ENCODE measurements around the gene DVL1. TPM values are rescaled to one million over a fixed set of nuclear protein-coding genes. Genes with fewer than 3 reads are reported as not detected.

Gene DVL1
- total RNA-seq, 1 experiment from 2014 or later, result 95.9 TPM

DNA sequence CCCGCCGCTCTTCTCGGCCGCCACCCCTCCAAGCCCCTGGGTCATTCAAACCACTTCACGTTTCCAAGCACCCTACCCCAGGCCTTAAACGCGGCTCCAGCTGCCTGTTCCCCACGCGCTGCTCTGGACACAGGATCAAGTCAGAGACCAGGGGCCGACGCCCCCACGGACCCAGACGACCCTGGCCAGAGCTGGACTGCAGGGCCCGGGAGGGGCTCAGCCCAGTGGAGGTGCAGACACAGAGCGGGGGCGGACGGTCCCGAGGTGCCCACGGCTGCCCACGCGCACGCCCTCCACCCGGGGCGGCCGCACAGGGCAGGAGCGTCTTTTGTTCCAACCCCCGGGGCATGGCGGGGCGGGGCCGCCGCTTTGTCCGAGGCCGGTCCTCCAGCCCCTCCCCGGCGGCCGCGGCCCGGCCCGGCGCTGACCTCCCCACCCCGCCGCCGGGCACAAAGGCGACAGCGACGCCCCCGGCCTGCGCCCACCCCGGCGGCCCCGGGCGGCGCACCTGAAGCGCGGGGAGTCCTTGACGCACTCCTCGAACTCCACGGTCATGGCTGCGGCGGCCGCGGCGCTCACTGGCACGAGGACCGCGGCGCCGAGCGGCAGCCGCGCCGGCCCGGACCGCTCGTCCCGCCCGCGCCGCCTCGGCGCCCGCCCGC, 41.8 kb downstream of the DVL1 start:
- H3K4me1 ChIP-seq (replicated peaks), result peaks cover 54% of the 10 kb centered on the region
- peak in 1 of 2 experiments; percentile 45 for DNase-seq (ENCODE audit: low read depth in 1 of 2, low spot score in 2 of 2)
- H3K4me3 ChIP-seq, result peak overlapping the region; percentile 91
- H3K36me3 ChIP-seq, result peaks cover 59% of the 10 kb centered on the region
- H3K9me3 ChIP-seq (replicated peaks), result 0 out of 2 replicates have a peak, but pooled peaks cover 5% of the 10 kb centered on the region
- H3K27ac ChIP-seq, result peak overlapping the region; percentile 45; the same call in 1 of the 2 replicates
- no peaks in the 10 kb centered on the region for H3K27me3 ChIP-seq (replicated peaks)

DNA sequence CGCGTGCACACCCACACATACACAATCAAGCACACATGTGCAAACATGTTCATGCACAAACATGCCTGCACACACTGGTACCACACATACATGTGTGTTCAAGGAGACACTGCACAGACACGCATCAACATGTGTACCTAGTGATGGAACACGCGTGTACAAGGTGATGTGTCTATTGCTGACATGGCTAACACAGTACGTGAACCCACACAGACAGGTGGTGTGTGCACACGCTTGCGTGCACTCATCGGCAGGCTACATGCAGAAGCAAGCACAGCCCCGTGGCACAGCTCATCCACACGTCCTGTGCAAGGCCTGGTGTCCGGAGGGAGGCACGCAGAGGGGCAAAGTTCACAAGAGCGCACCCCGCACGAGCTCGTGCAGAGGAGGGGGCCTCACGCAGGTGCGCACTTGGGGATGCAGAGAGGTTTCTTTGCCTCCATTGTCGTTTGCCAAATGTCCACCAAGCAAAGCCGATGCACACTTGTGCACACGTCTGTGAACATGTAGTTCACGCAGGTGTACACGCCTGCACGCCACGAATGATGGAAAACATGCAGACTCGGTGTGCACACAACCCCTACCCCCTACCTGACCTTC, 42.5 kb downstream of the DVL1 start:
- Histone ChIP-seq H3K4me1 (replicated peaks) (peaks cover 54% of the 10 kb centered on the region), H3K4me3 (peak overlapping the region; percentile 91)

DNA sequence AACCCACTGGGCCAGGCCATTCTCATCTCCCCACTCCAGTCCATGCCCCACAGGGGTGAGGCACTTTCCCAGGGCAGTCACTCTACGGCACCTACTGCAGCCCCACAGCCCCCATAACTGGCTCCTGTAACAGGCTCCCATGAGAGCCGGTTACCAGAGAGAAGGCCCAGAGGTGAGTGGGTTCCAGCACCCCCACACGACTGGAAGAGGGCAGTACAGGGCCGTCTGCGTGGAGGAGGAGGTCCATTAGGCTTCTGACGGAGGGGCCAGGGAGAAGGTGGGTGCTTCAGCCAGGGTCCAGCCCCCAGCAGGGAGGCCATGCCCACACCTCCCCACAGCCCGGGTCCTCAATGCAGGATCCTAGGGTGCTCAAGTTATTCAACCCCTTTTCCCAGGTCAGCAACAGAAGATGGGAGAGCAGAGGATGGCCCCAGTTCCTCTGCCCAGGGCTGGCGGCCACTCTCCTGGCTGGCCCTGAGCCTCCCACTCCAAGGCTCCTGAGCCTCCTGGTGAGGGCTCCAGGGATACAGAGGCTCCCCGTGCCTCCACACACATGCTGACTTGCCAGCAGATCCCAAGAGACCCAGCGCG, 43.1 kb downstream of the DVL1 start:
- Histone ChIP-seq H3K4me3 (peak overlapping the region; percentile 91), H3K4me1 (replicated peaks) (peaks cover 54% of the 10 kb centered on the region), H3K27me3 (replicated peaks) (no peaks in the 10 kb centered on the region), H3K9me3 (replicated peaks) (0 out of 2 replicates have a peak, but pooled peaks cover 5% of the 10 kb centered on the region), H3K27ac (peak overlapping the region; percentile 67), H3K36me3 (peaks cover 51% of the 10 kb centered on the region)
- DNase-seq (ENCODE audit: low read depth in 1 of 2, low spot score in 2 of 2), result peak in 1 of 2 experiments; percentile 34

More for the DNA sequence above, 42.5 kb downstream of the DVL1 start:
- H3K27me3 ChIP-seq (replicated peaks), result no peaks in the 10 kb centered on the region
- peaks cover 57% of the 10 kb centered on the region for H3K36me3 ChIP-seq
- H3K9me3 ChIP-seq (replicated peaks), result 0 out of 2 replicates have a peak, but pooled peaks cover 5% of the 10 kb centered on the region
- no peak for DNase-seq (ENCODE audit: low read depth in 1 of 2, low spot score in 2 of 2)
- H3K27ac ChIP-seq, result no peak overlapping the region

DNA sequence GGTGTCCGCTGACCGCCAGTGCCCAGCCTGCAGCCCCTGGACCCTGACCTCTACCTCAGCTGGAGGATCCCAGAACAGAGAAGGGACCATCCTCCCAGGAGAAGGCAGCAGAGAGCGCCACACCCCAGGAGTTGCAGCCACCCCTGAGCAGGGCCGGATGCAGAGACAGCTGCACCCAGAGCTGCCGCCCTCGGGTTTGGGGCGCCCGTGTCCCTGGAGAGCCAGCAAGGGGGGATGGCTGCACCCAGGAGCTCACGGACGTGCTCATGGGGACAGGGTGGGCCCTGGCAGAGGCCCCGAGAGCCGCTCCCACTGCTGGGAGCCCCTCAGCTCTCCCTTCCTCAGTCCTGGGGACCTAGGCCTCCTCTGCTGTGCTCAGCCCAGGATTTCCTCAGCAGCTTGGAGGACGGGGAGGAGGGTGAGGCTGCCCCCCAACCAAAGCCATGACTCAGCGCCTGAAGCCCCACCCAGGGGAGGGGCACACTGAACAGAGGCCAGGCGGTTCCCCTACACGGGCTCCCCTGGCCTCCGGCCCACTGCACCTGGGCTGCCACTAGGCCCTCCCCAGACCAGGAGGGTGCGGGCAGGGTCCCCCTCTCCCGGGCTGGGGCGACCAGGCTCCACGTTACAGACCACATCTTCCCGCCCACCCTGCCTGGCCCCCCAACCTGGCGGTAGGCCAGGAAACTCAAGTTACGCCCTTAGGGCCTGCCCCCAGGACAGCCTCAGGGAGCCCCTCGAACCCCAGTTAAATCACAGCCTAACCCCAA, 43.7 kb downstream of the DVL1 start:
- Histone ChIP-seq H3K4me3 (peak overlapping the region; percentile 15), H3K9me3 (replicated peaks) (0 out of 2 replicates have a peak, but pooled peaks cover 5% of the 10 kb centered on the region)
- DNase-seq (ENCODE audit: low read depth in 1 of 2, low spot score in 2 of 2), result peak; percentile 73 to 80

GRCh38 chr1:1304331-1305299, 44.6 kb downstream of the DVL1 start:
- H3K4me1 ChIP-seq (replicated peaks), result peaks cover 48% of the 10 kb centered on the region
- DNase-seq (ENCODE audit: low read depth in 1 of 2, low spot score in 2 of 2), result peak; percentile 76 to 81
- peaks cover 47% of the 10 kb centered on the region for H3K36me3 ChIP-seq
- no peaks in the 10 kb centered on the region for H3K27me3 ChIP-seq (replicated peaks)
- H3K4me3 ChIP-seq, result peak overlapping the region; percentile 15
- H3K27ac ChIP-seq, result peak overlapping the region; percentile 67
- 0 out of 2 replicates have a peak, but pooled peaks cover 5% of the 10 kb centered on the region for H3K9me3 ChIP-seq (replicated peaks)

More for the DNA sequence above, 43.7 kb downstream of the DVL1 start:
- Histone ChIP-seq H3K4me1 (replicated peaks) (peaks cover 54% of the 10 kb centered on the region), H3K27ac (peak overlapping the region; percentile 67), H3K27me3 (replicated peaks) (no peaks in the 10 kb centered on the region), H3K36me3 (peaks cover 48% of the 10 kb centered on the region)

- H3K36me3 ChIP-seq, result peaks cover 47% of the 10 kb centered on the region
- H3K27ac ChIP-seq, result no peak overlapping the region
- H3K27me3 ChIP-seq (replicated peaks), result no peaks in the 10 kb centered on the region
- DNase-seq (ENCODE audit: low read depth in 1 of 2, low spot score in 2 of 2), result no peak
- H3K9me3 ChIP-seq (replicated peaks), result 0 out of 2 replicates have a peak, but pooled peaks cover 5% of the 10 kb centered on the region
- H3K4me3 ChIP-seq, result no peak overlapping the region
- peaks cover 40% of the 10 kb centered on the region for H3K4me1 ChIP-seq (replicated peaks)
Observed at GRCh38 chr1:1303736-1304135, 45.5 kb downstream of the DVL1 start.

DNA sequence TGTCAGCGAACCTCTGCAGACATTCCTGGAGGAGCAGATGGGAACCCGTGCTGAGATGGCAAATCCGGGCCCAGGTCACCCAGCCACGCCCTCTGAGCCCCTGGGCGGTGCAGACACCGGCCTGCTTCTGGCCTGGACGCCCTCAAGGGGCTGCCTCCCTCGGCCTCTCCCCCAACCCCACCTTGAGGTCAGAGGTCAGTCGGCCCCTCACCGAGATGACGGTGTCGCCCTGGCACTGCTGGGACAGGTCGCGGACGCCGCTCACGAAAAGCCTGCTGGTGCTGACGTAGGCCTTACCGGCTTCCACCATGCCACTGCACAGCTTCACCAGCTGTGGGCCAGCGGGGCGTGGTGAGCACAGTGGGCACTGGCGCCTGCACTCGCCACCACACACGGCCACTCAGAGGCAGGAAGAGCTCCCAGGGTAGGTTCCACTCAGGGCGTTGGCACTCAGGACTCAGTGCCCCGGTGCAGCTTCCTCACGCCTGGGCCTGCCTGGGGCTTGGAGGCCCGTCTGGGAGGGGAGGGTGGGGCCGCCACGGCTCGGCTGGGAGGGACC, 46.2 kb downstream of the DVL1 start:
- Histone ChIP-seq H3K27me3 (replicated peaks) (no peaks in the 10 kb centered on the region), H3K4me3 (no peak overlapping the region), H3K36me3 (peaks cover 45% of the 10 kb centered on the region), H3K27ac (no peak overlapping the region), H3K9me3 (replicated peaks) (0 out of 2 replicates have a peak, but pooled peaks cover 5% of the 10 kb centered on the region), H3K4me1 (replicated peaks) (peaks cover 36% of the 10 kb centered on the region)
- DNase-seq (ENCODE audit: low read depth in 1 of 2, low spot score in 2 of 2), result no peak

- Histone ChIP-seq H3K27me3 (replicated peaks) (no peaks in the 10 kb centered on the region), H3K4me3 (no peak overlapping the region), H3K4me1 (replicated peaks) (peaks cover 28% of the 10 kb centered on the region), H3K27ac (no peak overlapping the region), H3K9me3 (replicated peaks) (0 out of 2 replicates have a peak, but pooled peaks cover under 1% of the 10 kb centered on the region), H3K36me3 (peaks cover 40% of the 10 kb centered on the region)
- DNase-seq (ENCODE audit: low read depth in 1 of 2, low spot score in 2 of 2), result no peak
Observed at GRCh38 chr1:1302006-1302430, 47.2 kb downstream of the DVL1 start.

- Histone ChIP-seq H3K4me3 (no peak overlapping the region), H3K4me1 (replicated peaks) (peaks cover 15% of the 10 kb centered on the region), H3K27ac (no peak overlapping the region), H3K36me3 (peaks cover 52% of the 10 kb centered on the region), H3K9me3 (replicated peaks) (no peaks in the 10 kb centered on the region), H3K27me3 (replicated peaks) (no peaks in the 10 kb centered on the region)
- no peak for DNase-seq (ENCODE audit: low read depth in 1 of 2, low spot score in 2 of 2)
Observed at GRCh38 chr1:1300352-1300739, 48.9 kb downstream of the DVL1 start.

DNA sequence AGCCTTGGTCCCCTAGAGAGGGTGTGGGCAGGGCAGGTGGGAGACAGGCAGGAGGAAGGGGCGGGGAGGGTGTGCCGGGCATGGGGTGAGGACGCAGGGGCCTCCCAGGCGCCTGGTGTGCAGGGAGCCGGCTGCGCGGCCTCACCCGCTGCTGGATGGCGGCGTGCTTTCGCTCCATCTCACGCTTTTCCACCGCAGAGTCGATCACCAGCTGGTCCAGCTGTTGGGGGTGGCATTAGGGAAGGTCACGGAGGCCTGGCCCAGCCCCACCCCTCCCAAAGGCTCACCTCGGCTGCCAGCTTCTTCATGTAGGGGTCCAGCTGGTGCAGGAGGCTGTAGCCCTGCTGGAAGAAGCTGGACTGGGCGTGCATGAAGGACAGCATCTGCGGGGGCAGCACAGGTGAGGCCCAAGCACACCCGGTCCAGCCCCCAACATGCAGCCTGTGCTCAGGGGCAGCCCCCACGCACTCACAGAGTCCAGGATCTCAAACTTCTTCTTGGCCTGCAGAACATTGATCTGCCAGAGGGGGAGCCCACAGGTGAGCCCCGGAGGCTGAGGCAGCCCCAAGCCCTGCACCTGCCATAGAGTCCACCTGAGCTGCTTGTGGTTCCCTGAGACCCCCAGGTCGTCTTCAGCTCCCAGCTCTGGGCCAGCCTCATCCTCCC, 49.4 kb downstream of the DVL1 start:
- H3K4me3 ChIP-seq, result no peak overlapping the region
- no peak for DNase-seq (ENCODE audit: low read depth in 1 of 2, low spot score in 2 of 2)
- no peaks in the 10 kb centered on the region for H3K27me3 ChIP-seq (replicated peaks)
- H3K9me3 ChIP-seq (replicated peaks), result no peaks in the 10 kb centered on the region
- H3K27ac ChIP-seq, result no peak overlapping the region
- H3K36me3 ChIP-seq, result peaks cover 56% of the 10 kb centered on the region
- H3K4me1 ChIP-seq (replicated peaks), result peaks cover 15% of the 10 kb centered on the region

GRCh38 chr1:1298861-1299685, 50.1 kb downstream of the DVL1 start:
- DNase-seq (ENCODE audit: low read depth in 1 of 2, low spot score in 2 of 2), result no peak
- H3K4me1 ChIP-seq (replicated peaks), result peaks cover 10% of the 10 kb centered on the region
- no peaks in the 10 kb centered on the region for H3K9me3 ChIP-seq (replicated peaks)
- no peak overlapping the region for H3K27ac ChIP-seq
- no peaks in the 10 kb centered on the region for H3K27me3 ChIP-seq (replicated peaks)
- no peak overlapping the region for H3K4me3 ChIP-seq
- peaks cover 57% of the 10 kb centered on the region for H3K36me3 ChIP-seq
